Activated T-cell treated with anti-CD3 and anti-CD28 coated beads for 48 hours (primary cell): Measurements from ENCODE around the gene LRRTM4.
"Not testable (repeated sequence)": the region's sequence is repeated elsewhere in the genome, so short reads cannot be mapped to it uniquely, and the experiment has no call there.

ENCODE experiments used
- DNase-seq: peaks from one replicate; pipeline ENCODE4 v3.0.0-alpha.2; 2020; ENCODE audit warnings: low read depth

LRRTM4 gene

DNA sequence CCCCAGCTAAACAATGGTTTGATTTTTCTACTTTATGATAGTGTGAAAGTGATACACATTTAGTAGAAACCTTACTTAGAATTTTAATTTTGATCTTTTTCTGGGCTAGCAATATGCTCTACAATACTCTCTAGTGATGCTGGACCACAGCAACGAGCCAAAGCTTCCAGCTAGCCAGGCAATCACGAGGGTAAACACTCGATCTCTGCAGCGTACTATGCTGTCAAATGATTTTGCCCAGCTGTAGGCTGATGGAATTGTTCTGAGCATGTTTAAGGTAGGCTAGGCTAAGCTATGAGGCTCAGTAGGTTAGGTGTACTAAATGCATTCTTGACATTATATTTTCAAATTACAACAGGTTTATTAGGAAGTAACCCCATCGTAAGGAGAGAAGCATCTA lies 207.5 kb downstream of the LRRTM4 start:
- no peak for DNase-seq

GRCh38 chr2:77310416-77310815 lies 211.8 kb downstream of the LRRTM4 start:
- no peak for DNase-seq

- DNase-seq: no peak
Observed at GRCh38 chr2:77309725-77310124, 212.5 kb downstream of the LRRTM4 start.

DNA sequence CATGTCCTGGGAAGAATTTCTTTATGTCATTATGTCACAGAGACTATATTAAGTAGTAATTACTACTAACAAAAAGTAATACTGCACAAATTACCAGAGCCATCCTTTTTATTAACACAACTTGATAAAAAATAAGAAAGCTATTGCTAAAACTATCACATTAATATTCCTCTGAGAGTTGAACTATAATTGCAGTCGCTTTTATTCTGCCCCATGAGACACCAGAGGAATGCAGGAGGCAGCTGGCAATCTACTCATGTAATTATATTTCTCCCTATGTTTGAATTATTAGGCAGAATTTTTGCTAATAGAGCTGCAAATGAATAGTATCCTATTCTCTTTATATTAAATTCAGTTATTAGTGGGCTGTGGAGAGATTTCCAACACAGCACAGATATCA lies 220.7 kb downstream of the LRRTM4 start:
- no peak for DNase-seq

- no peak for DNase-seq
Observed at GRCh38 chr2:77296791-77297190, 225.4 kb downstream of the LRRTM4 start.

DNA sequence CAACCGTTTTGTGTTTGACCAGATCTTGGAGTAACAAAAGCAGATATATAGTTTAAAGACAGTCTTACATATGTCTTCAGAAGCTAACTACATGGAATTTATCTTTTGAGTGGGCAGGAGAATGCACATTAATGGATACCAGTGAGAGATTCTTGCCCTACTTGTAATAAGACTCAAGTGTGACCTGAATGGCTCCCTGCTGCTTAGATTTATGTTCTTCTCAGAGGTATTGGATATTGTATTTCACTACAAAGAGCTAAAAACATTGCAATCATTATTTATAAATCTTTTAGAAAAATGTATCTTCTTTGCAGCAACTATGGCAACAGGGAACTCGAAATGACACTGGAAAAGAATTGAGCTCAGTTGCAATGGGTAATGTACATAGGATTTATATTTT lies 227.7 kb downstream of the LRRTM4 start:
- DNase-seq: no peak

DNA sequence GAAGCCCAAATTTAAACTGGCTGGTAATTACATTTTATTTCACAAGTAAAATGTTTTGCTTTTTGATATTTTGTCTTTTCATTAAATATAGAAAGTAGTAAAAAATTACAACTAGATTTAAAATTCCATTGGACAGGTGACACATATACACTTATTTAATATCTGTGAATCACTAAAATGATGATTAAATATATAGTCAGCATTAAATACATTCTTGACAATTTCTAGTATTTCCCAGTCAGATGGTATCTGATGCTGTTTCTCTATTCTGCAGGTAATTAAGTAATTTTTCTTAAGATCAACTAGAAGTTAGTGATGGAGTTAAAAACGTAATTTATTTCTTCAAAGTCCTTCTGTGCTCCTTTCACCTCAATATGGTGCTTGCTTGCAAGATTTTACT lies 237.8 kb downstream of the LRRTM4 start:
- DNase-seq: no peak

DNA sequence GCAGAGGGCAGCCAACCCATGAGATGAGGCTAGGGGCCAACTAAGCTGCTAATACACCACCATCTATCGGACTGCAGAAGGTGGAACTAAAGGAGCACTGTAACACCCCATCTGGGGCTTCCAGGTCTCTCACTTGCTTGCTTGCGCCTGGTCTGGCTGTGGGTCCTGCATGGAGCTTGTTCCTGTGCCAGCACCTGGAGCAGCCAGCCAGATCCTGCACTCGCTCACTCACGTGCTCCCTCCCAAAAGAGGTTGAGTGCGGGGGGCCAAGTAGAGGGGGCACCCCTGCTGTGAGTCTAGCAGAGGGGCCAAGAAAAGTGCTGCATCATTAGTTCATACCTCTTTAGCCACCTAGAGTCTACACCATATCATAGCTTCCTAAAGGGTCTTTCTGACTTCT lies 250.9 kb downstream of the LRRTM4 start:
- no peak for DNase-seq

DNA sequence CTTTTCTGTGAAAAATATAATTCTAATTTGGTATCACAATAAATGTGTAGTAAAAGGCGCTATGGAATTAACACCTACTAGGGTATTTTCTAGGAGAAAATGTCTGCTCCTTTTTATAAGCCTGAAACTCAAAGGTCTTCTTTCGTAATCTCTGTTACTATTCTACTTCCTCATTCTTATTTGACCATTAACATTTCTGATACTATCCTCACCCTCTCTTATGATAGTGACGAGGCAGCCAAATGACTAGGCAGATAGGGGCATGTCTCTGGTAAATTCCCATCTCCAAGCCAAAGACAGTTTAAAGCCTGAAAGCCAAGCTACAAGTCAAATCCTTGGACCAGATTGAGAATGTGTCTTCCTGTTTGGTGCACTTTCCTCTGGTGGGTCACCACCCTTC lies 251.7 kb downstream of the LRRTM4 start:
- DNase-seq: no peak

DNA sequence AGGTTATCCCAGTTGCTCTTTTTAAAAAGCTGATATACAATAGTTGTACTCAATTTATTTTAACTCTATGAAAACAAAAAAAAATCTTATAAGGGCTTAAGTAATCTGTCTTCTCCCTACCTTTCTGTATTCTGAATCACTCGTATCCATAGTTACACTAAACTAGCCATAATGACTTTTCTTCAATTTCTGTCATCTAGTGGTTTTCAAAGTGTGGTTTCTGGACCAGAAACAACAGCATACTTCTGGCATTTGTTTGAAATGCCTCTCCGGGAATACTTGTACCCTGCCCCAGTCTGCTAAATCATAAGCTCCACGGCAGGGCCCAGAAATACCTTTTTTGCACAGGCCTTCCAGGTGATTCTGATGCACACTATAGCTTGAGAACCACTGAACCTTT lies 253.6 kb downstream of the LRRTM4 start:
- DNase-seq: no peak

DNA sequence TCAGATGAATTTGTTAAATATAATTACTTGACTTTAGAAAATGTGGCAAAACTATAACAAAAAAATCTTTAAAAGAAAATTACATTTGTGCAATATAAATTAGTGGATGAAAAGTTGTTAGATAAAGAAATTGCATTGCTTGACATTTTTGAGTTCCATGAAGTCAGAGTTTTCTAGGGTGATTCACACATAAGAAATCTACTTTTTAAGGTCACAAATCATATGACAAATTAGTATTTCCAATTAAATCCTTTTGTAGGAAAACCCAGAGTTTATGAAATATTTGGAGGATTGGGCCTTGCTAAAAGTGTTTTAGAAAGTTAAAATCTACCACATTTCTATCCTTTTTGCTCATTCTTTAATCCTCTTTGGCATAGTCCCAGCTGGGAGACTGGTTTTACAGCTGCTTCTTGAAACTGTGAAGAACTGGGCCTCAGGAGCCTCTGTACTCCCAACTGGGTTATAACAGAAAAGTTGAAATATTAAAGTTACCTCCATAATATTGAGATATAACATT lies 289.2 kb downstream of the LRRTM4 start:
- DNase-seq: no peak

GRCh38 chr2:77228391-77228790 lies 293.8 kb downstream of the LRRTM4 start:
- no peak for DNase-seq

DNA sequence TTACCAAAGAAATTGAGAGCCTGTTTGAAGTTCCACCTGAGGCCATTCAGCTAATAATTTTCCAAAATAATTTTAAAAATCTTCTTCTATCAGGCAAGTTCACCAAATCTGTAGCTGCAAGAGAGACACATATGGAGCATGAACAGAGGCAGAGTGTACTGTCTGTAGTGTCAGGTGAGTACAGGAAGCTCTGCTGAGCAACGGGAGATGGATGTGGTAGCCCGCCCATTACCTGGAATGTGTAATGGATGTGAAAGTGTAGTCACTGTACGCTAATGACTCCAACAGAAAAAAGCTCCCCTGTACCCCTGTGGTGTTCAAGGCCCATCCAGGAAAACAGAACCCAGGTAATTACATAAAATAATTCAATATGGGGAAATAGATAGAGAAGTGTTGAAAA lies 311.5 kb downstream of the LRRTM4 start:
- no peak for DNase-seq

DNA sequence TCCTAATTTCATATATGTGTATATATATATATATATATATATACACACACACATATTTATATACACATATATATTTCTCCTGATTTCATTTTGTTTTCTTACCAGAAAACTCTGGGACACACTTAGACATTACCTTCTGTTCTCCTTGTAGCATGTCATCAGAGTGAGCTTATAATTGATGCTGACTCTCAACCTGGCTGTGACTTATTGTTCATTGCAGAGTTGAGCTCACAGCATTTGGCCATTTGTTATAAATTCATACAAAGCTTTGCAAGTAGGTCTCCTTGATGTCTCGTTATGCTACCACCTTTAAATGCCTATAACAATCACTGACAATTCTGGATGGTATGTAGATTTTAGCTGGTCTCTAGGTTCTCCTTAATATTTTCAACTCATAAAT lies 314.8 kb downstream of the LRRTM4 start:
- DNase-seq: no peak

GRCh38 chr2:77201755-77202154 lies 320.4 kb downstream of the LRRTM4 start:
- no peak for DNase-seq

GRCh38 chr2:77199411-77199810 lies 322.8 kb downstream of the LRRTM4 start:
- DNase-seq: no peak

DNA sequence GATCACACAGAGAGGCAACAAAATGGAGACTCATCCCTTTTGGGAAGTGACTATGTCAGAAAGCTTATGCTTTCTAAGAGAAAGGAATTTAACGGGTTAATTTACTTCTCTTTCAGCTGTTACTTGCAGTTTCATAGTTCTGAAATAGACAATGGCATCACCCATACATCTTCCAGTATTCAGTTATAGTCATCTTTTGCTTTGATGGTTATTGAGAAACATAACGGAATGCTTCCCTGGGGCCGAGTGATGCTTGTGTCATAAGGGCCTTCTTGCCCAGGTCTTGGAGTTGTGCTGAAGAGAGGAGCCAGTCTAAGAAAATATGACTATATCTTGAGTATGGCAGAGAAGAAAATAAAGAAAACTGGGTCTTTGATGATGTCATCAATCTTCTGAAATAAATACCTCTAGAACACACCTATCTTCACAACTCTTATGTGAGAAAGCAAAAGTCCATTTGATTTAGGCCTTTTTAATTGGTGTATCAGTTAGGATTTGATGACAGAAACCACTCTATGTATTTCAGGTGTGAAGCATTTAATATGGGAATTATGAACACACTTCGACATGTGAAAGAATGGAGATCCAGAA lies 328.2 kb downstream of the LRRTM4 start:
- no peak for DNase-seq

- DNase-seq: no peak
Observed at GRCh38 chr2:77192811-77193289, 329.3 kb downstream of the LRRTM4 start.

GRCh38 chr2:77191665-77192064 lies 330.5 kb downstream of the LRRTM4 start:
- DNase-seq: no peak

GRCh38 chr2:77190721-77191346 lies 331.3 kb downstream of the LRRTM4 start:
- no peak for DNase-seq

- DNase-seq: no peak
Observed at GRCh38 chr2:77185052-77185451, 337.1 kb downstream of the LRRTM4 start.

DNA sequence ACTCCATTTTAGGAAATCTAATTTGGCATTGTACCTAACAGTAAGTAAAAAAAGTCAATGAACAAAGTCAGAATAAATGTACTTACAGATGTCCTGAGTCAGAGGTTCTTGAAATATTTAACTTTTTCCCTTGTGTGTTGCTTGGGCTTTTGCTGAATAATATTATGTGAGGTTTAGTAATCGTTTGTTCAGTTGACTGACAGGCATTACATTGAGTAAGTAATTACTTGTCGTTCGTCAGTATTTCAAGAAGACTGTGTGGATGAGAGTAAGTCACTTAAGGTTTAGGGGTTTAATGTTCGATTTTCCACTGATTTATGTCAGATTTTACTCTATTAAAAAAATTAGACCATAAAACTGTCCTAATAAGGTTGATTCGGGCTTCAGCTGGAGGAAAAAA lies 342.9 kb downstream of the LRRTM4 start:
- no peak for DNase-seq

GRCh38 chr2:77175266-77175780 lies 346.9 kb downstream of the LRRTM4 start:
- DNase-seq: not testable (repeated sequence)

DNA sequence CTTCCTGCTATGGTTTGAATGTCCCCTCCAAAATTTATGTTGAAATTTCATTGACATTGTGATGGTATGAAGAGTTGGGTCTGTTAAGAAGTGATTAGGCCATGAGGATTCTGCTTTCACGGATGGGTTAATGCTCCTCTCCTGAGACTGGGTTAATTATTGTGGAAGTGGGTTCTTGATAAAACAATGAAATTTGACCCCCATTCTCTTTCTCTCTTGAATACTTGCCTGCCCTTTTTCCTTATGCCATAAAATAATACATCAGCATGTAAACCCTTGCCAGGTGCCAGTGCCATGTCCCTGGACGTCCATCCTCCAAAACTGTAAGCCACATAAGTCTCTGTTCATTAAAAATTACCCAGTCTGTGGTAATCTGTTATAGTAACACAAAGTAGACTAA lies 352.8 kb downstream of the LRRTM4 start:
- no peak for DNase-seq
